Loucy (cell line): ENCODE data around the gene APLP2.

Source experiments
- H2AFZ ChIP-seq: fragments of 200-600 bp; sonication (generic); 2 replicates; pipeline ENCODE4 v1.6.0; 2016; ENCODE audit warnings: antibody characterized with exemption, mild to moderate bottlenecking, low read length, moderate library complexity
- H3F3A ChIP-seq: fragments of 200-600 bp; 2 replicates; pipeline ENCODE4 v1.6.0; 2016; ENCODE audit warnings: antibody characterized with exemption, low read depth, mild to moderate bottlenecking
- H3K27me3 ChIP-seq: fragments of 200-600 bp; sonication (generic); 2 replicates; pipeline ENCODE4 v1.6.1; 2014; ENCODE audit warnings: low read length, mild to moderate bottlenecking; ENCODE audit not compliant: insufficient read depth, poor library complexity, severe bottlenecking
- H3K36me3 ChIP-seq: fragments of 200-600 bp; sonication (generic); 2 replicates; pipeline ENCODE4 v1.6.1; 2016; ENCODE audit warnings: low read length; ENCODE audit not compliant: insufficient read depth
- H3K4me1 ChIP-seq: fragments of 200-600 bp; sonication (generic); 2 replicates; pipeline ENCODE4 v1.5.1; 2014; ENCODE audit warnings: low read length, mild to moderate bottlenecking; ENCODE audit not compliant: insufficient read depth, poor library complexity, severe bottlenecking
- H3K4me2 ChIP-seq: fragments of 200-600 bp; sonication (generic); 2 replicates; pipeline ENCODE4 v1.6.0; 2014; ENCODE audit warnings: antibody characterized with exemption, low read length, low read depth, mild to moderate bottlenecking; ENCODE audit not compliant: poor library complexity, severe bottlenecking
- H3K4me3 ChIP-seq: fragments of 200-600 bp; sonication (generic); 2 replicates; pipeline ENCODE4 v1.5.1; 2014; ENCODE audit warnings: low read length, mild to moderate bottlenecking, mixed read lengths; ENCODE audit not compliant: poor library complexity, severe bottlenecking
- H3K79me2 ChIP-seq: fragments of 200-600 bp; sonication (generic); 2 replicates; pipeline ENCODE4 v1.6.1; 2014; ENCODE audit warnings: low read length; ENCODE audit not compliant: insufficient read depth
- H3K9ac ChIP-seq: fragments of 200-600 bp; sonication (generic); 2 replicates; pipeline ENCODE4 v1.6.0; 2014; ENCODE audit warnings: mild to moderate bottlenecking, low read depth, low read length, moderate library complexity; ENCODE audit not compliant: poor library complexity, severe bottlenecking
- H3K9me2 ChIP-seq: fragments of 200-600 bp; sonication (generic); replicated peaks from 2 replicates; pipeline ENCODE4 v1.6.1; 2016; ENCODE audit warnings: low read depth, low read length, mixed read lengths
- H3K9me3 ChIP-seq: fragments of 200-600 bp; sonication (generic); 2 replicates; pipeline ENCODE4 v1.6.1; 2014; ENCODE audit warnings: mild to moderate bottlenecking, antibody characterized with exemption, low read length, low read depth; ENCODE audit not compliant: insufficient read depth
- H4K20me1 ChIP-seq: fragments of 200-600 bp; sonication (generic); 2 replicates; pipeline ENCODE4 v1.6.0; 2014; ENCODE audit warnings: antibody characterized with exemption, low read length, mild to moderate bottlenecking; ENCODE audit not compliant: insufficient read depth, poor library complexity, severe bottlenecking
- EZH2phosphoT487 ChIP-seq: fragments of 200-600 bp; IDR thresholded peaks from 2 replicates; pipeline ENCODE4 v1.6.1; 2018; ENCODE audit warnings: antibody characterized with exemption, mild to moderate bottlenecking, moderate library complexity, borderline replicate concordance
- TF ChIP-seq, protein P1 (sequence below): fragments of 200-600 bp; sonication (generic); conservative IDR thresholded peaks from 2 replicates; pipeline ENCODE4 v1.5.1; 2014; ENCODE audit warnings: mild to moderate bottlenecking, antibody characterized with exemption, low read length

APLP2 gene

DNA sequence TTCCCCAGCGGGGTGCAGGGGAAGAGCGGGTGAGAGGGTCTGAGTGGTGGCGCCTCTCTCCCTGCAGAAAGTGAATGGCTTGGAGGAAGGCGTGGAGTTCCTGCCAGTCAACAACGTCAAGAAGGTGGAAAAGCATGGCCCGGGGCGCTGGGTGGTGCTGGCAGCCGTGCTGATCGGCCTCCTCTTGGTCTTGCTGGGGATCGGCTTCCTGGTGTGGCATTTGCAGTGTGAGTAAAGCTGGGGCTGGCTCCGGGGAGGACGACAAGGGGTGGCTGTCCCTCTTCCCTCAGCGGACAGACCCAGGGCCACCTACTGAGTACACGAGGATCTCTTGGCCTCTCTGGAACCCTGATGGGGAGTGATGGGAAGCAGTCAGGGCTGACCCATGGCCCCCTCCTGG, 118.4 kb downstream of the APLP2 start:
- Histone ChIP-seq H3K4me2 (no peak overlapping the region), H3K4me1 (no peaks in the 10 kb centered on the region), H3K4me3 (no peak overlapping the region), H4K20me1 (no peaks in the 10 kb centered on the region), H3K36me3 (no peaks in the 10 kb centered on the region), H3K27me3 (no peaks in the 10 kb centered on the region), H3K79me2 (no peaks in the 10 kb centered on the region), H3K9me3 (no peaks in the 10 kb centered on the region), H2AFZ (no peak overlapping the region), H3K9me2 (no peaks in the 10 kb centered on the region), H3K9ac (no peak overlapping the region), H3F3A (no peaks in the 10 kb centered on the region)
- no peak for TF ChIP-seq EZH2phosphoT487
- TF ChIP-seq, protein P1, sequence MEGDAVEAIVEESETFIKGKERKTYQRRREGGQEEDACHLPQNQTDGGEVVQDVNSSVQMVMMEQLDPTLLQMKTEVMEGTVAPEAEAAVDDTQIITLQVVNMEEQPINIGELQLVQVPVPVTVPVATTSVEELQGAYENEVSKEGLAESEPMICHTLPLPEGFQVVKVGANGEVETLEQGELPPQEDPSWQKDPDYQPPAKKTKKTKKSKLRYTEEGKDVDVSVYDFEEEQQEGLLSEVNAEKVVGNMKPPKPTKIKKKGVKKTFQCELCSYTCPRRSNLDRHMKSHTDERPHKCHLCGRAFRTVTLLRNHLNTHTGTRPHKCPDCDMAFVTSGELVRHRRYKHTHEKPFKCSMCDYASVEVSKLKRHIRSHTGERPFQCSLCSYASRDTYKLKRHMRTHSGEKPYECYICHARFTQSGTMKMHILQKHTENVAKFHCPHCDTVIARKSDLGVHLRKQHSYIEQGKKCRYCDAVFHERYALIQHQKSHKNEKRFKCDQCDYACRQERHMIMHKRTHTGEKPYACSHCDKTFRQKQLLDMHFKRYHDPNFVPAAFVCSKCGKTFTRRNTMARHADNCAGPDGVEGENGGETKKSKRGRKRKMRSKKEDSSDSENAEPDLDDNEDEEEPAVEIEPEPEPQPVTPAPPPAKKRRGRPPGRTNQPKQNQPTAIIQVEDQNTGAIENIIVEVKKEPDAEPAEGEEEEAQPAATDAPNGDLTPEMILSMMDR, result no peak

DNA sequence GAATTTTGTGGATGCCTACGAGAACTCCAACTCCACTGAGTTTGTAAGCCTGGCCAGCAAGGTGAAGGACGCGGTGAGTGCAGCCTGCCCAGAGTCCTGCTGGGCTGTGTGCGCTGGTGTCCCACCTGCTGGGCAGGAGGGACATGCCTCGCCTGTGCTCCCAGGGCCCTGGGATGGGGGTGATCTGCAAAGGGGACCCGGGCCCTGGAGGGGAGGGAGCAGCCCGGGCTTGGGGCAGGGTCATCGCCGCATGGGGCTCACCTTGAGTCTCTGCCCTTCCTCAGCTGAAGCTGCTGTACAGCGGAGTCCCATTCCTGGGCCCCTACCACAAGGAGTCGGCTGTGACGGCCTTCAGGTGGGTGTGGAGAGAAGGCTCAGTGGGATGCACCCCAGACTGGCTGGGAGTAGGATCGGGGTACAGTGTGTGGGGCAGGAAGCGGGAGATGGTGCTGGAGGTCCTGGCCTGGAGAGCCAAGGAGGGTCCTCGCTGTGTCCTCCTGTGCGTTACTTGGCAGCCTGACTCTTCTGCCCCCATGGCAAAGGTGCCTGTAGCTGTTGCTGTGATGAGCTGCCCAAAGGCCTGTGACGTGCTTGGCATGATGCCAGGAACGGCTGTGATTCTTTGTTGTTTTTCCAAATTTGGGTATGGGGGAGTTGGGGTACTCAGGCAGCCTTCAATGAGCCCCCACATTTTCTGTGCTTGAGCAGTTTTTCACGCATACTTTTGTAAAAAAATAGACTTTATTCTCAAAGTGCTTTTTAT, 119.1 kb downstream of the APLP2 start:
- H3K9ac ChIP-seq, result no peak overlapping the region

DNA sequence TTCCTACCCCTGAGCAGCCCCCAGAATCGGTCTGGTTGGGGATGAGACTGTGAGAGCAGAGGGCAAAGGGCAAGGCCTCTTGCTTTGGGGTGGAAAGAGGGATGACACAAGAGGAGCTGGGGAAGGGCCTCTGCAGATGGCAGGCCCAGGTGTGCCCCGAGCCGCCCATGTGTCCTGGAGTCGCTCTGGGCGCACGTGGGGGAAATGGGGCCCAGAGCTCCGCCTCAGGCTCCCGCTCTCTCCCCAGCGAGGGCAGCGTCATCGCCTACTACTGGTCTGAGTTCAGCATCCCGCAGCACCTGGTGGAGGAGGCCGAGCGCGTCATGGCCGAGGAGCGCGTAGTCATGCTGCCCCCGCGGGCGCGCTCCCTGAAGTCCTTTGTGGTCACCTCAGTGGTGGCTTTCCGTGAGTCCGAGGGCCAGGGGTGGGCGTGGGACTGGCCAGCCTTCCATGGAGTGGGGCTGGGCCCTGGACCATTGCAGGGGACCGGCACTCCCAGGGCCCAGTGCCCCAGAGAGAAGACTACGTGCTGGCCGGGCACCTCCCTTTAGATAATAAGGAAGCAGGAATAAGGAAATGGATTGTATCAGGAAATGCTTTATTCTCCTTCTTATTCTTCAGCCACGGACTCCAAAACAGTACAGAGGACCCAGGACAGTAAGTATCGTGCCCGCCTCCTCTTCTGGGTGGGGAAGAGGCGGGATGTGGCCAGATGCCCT, 120.0 kb downstream of the APLP2 start:
- no peaks in the 10 kb centered on the region for H3K4me1 ChIP-seq
- H3F3A ChIP-seq, result no peaks in the 10 kb centered on the region
- H4K20me1 ChIP-seq, result no peaks in the 10 kb centered on the region
- H3K9me3 ChIP-seq, result no peaks in the 10 kb centered on the region
- no peaks in the 10 kb centered on the region for H3K36me3 ChIP-seq
- H3K79me2 ChIP-seq, result no peaks in the 10 kb centered on the region
- TF ChIP-seq EZH2phosphoT487, result no peak
- TF ChIP-seq, protein P1, result no peak
- H3K9ac ChIP-seq, result no peak overlapping the region
- H3K27me3 ChIP-seq, result no peaks in the 10 kb centered on the region
- no peak overlapping the region for H3K4me2 ChIP-seq
- no peak overlapping the region for H3K4me3 ChIP-seq
- no peaks in the 10 kb centered on the region for H3K9me2 ChIP-seq
- no peak overlapping the region for H2AFZ ChIP-seq

More for the DNA sequence above, 119.1 kb downstream of the APLP2 start:
- Histone ChIP-seq H3K4me1 (no peaks in the 10 kb centered on the region), H3K9me3 (no peaks in the 10 kb centered on the region), H3K36me3 (no peaks in the 10 kb centered on the region), H3K4me3 (no peak overlapping the region), H3K79me2 (no peaks in the 10 kb centered on the region), H3K4me2 (no peak overlapping the region), H3F3A (no peaks in the 10 kb centered on the region), H3K9me2 (no peaks in the 10 kb centered on the region), H4K20me1 (no peaks in the 10 kb centered on the region), H3K27me3 (no peaks in the 10 kb centered on the region), H2AFZ (no peak overlapping the region)
- TF ChIP-seq, protein P1, result no peak
- no peak for TF ChIP-seq EZH2phosphoT487
